GM23248 (cell line): Measurements from ENCODE around the gene EIF4G3.

ENCODE experiments used
- EZH2 ChIP-seq: fragments of 200-600 bp; sonication (generic); IDR thresholded peaks from 2 replicates; pipeline ENCODE4 v1.6.1; 2018; ENCODE audit warnings: antibody characterized with exemption, mild to moderate bottlenecking; ENCODE audit not compliant: insufficient read depth, poor library complexity, severe bottlenecking
- EZH2phosphoT487 ChIP-seq: fragments of 200-600 bp; sonication (generic); IDR thresholded peaks from 2 replicates; pipeline ENCODE4 v1.6.1; 2018; ENCODE audit warnings: antibody characterized with exemption, moderate library complexity, mild to moderate bottlenecking, low read depth; ENCODE audit not compliant: insufficient read depth

DNA sequence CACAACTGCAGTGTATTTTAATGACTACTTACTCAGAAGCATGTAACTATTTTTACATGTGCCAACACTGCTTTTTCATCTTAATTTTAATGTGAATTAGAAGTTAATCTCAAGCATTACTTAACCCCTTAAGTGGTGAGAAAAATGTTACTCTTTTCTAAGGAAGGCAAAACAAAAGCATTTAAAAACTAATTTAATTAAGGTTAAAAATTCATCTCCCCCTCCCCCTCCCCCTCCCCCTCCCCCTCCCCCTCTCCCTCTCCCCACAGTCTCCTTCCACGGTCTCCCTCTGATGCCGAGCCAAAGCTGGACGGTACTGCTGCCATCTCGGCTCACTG, 362.2 kb downstream of the EIF4G3 start:
- TF ChIP-seq EZH2phosphoT487 (no peak), EZH2 (no peak)
